CD4-positive, alpha-beta T cell (primary cell): ENCODE results near the gene OSBPL1A. TPM values are rescaled to one million over a fixed set of nuclear protein-coding genes. Genes with fewer than 3 reads are reported as not detected.

Experiments
- ATAC-seq: fragments of 200-7000 bp; cut with Tn5 transposase; one replicate; pipeline ENCODE4 v1.10.0; 2022; ENCODE audit warnings: mild to moderate bottlenecking; ENCODE audit not compliant: poor library complexity
- CTCF ChIA-PET: fragments of 350-600 bp; sonication (Branson Sonifier 250); formaldehyde crosslinking; loops from one replicate; lab custom pipeline; 2021; ENCODE audit warnings: antibody characterized with exemption, inconsistent platforms; lab: Charles Lee
- POLR2A ChIA-PET: fragments of 350-600 bp; sonication (Branson Sonifier 250); formaldehyde crosslinking; loops from one replicate; lab custom pipeline; 2021; ENCODE audit warnings: antibody characterized with exemption, inconsistent platforms; lab: Charles Lee
- DNase-seq, 14 experiments: peaks; one replicate each; pipeline ENCODE4 v3.0.0-alpha.2; 2013 to 2020; ENCODE audit warnings: mixed read lengths in 2 of 14
- H3K27ac ChIP-seq, 2 donors: one replicate each; pipeline versions ENCODE4 v1.5.1 to v1.7.0; 2013; ENCODE audit warnings: low read length in 2 of 2, low read depth in 1 of 2, mild to moderate bottlenecking in 1 of 2
- H3K27me3 ChIP-seq, 2 experiments: 1 replicate in 1 of 2; 2 replicates in 1 of 2; pipeline versions ENCODE4 v1.6.1 to v1.7.0; 2013; ENCODE audit warnings: low read length in 2 of 2, control low read depth in 1 of 2, mild to moderate bottlenecking in 1 of 2, moderate library complexity in 1 of 2; ENCODE audit not compliant: insufficient read depth in 2 of 2, control insufficient read depth in 1 of 2
- H3K36me3 ChIP-seq: one replicate; pipeline ENCODE4 v1.6.1; 2013; ENCODE audit warnings: low read length, control low read depth; ENCODE audit not compliant: insufficient read depth
- H3K4me1 ChIP-seq: one replicate; pipeline ENCODE4 v1.6.1; 2013; ENCODE audit warnings: low read length, control low read depth; ENCODE audit not compliant: insufficient read depth
- H3K4me3 ChIP-seq: one replicate; pipeline ENCODE4 v1.5.1; 2013; ENCODE audit warnings: mild to moderate bottlenecking, low read length, moderate library complexity
- H3K9me3 ChIP-seq, 2 experiments: 1 replicate in 1 of 2; 2 replicates in 1 of 2; pipeline versions ENCODE4 v1.6.1 to v1.7.0; 2013; ENCODE audit warnings: low read length in 2 of 2, mild to moderate bottlenecking in 2 of 2, control low read depth in 1 of 2, moderate library complexity in 1 of 2; ENCODE audit not compliant: control insufficient read depth in 1 of 2, insufficient read depth in 1 of 2
- H3K27ac Mint-ChIP-seq: one replicate; pipeline ENCODE4 v1.8.0; 2020; ENCODE audit warnings: mixed read lengths
- H3K27me3 Mint-ChIP-seq: one replicate; pipeline ENCODE4 v1.8.0; 2021; ENCODE audit warnings: mixed read lengths
- H3K36me3 Mint-ChIP-seq: one replicate; pipeline ENCODE4 v1.8.0; 2021; ENCODE audit warnings: low read depth, mixed read lengths
- H3K4me1 Mint-ChIP-seq: one replicate; pipeline ENCODE4 v1.8.0; 2021; ENCODE audit warnings: low read depth, mixed read lengths
- H3K4me3 Mint-ChIP-seq: one replicate; pipeline ENCODE4 v1.8.0; 2020; ENCODE audit warnings: mild to moderate bottlenecking, mixed read lengths
- H3K9me3 Mint-ChIP-seq: one replicate; pipeline ENCODE4 v1.8.0; 2020; ENCODE audit warnings: mixed read lengths
- CTCF ChIP-seq: fragments of 200-600 bp; IDR thresholded peaks from one replicate; pipeline ENCODE4 v1.8.0; 2022; ENCODE audit warnings: antibody characterized with exemption, mild to moderate bottlenecking
- intact Hi-C, 2 experiments: fragments of 100-400 bp; cut with DNase I in 1 of 2; cut with micrococcal nuclease in 1 of 2; formaldehyde crosslinking; loops; one replicate each; pipeline versions ENCODE4 v1.15.1 to v1.9.0; 2023 to 2025; cut with DNase I, micrococcal nuclease
- total RNA-seq, 174 experiments: library from RNA in 2 of 174; stranded (reverse) in 2 of 174; gene quantifications; one replicate each; pipeline ENCODE4 v1.2.3 and lab custom pipeline; 2021 to 2026

OSBPL1A gene
- total RNA-seq, 2 experiments from 2014 or later: 2.7 TPM

- H3K4me3 ChIP-seq: no peak overlapping the region
These were observed 125.4 kb downstream of the OSBPL1A start for GRCh38 chr18:24272229-24272525.

GRCh38 chr18:24271381-24272228, 126.0 kb downstream of the OSBPL1A start:
- Mint-ChIP-seq H3K27ac (no peak overlapping the region), H3K4me3 (no peak overlapping the region), H3K4me1 (peaks cover 4% of the 10 kb centered on the region), H3K9me3 (peaks cover 2% of the 10 kb centered on the region), H3K27me3 (peaks cover 39% of the 10 kb centered on the region), H3K36me3 (no peaks in the 10 kb centered on the region)
- Histone ChIP-seq H3K27me3 (peaks cover 11 to 20% of the 10 kb centered on the region in 2 experiments), H3K4me3 (no peak overlapping the region), H3K4me1 (peaks cover 5% of the 10 kb centered on the region), H3K9me3 (peaks cover 0 to 4% of the 10 kb centered on the region in 2 experiments), H3K36me3 (no peaks in the 10 kb centered on the region), H3K27ac (no peak overlapping the region)
- ATAC-seq (no peak), DNase-seq (peak in 2 of 14 experiments; percentile 9 to 14)
- intact Hi-C loops: no loop called here
- ChIA-PET POLR2A (no interaction called here), CTCF (no interaction called here)
- no peak for TF ChIP-seq CTCF

More at GRCh38 chr18:24272229-24272525, 125.4 kb downstream of the OSBPL1A start:
- H3K27me3 ChIP-seq: peaks cover 11 to 20% of the 10 kb centered on the region in 2 experiments
- POLR2A ChIA-PET: no interaction called here
- Mint-ChIP-seq H3K36me3 (no peaks in the 10 kb centered on the region), H3K4me1 (peaks cover 4% of the 10 kb centered on the region), H3K27ac (no peak overlapping the region), H3K4me3 (peak overlapping the region; percentile 77), H3K27me3 (peaks cover 39% of the 10 kb centered on the region), H3K9me3 (peaks cover 2% of the 10 kb centered on the region)
- DNase-seq: no peak
- no peak for ATAC-seq
- intact Hi-C loops: no loop called here
- H3K4me1 ChIP-seq: peaks cover 5% of the 10 kb centered on the region
- no peaks in the 10 kb centered on the region for H3K36me3 ChIP-seq
- no peak for TF ChIP-seq CTCF
- no peak overlapping the region for H3K27ac ChIP-seq
- CTCF ChIA-PET: no interaction called here
- peaks cover 0 to 4% of the 10 kb centered on the region in 2 experiments for H3K9me3 ChIP-seq

GRCh38 chr18:24270937-24271380, 126.7 kb downstream of the OSBPL1A start:
- Histone ChIP-seq H3K9me3 (peaks cover 0 to 4% of the 10 kb centered on the region in 2 experiments), H3K4me3 (no peak overlapping the region), H3K4me1 (peaks cover 5% of the 10 kb centered on the region), H3K36me3 (no peaks in the 10 kb centered on the region), H3K27me3 (peaks cover 11 to 20% of the 10 kb centered on the region in 2 experiments), H3K27ac (no peak overlapping the region)
- no peaks in the 10 kb centered on the region for H3K36me3 Mint-ChIP-seq
- ATAC-seq (no peak), DNase-seq (no peak)
- H3K9me3 Mint-ChIP-seq: peaks cover 6% of the 10 kb centered on the region
- TF ChIP-seq CTCF: no peak
- peaks cover 4% of the 10 kb centered on the region for H3K4me1 Mint-ChIP-seq
- H3K27me3 Mint-ChIP-seq: peaks cover 39% of the 10 kb centered on the region
- H3K4me3 Mint-ChIP-seq: no peak overlapping the region
- ChIA-PET POLR2A (no interaction called here), CTCF (no interaction called here)
- intact Hi-C loops: no loop called here
- no peak overlapping the region for H3K27ac Mint-ChIP-seq
